Middle frontal gyrus (tissue), 1 donor: Measurements from ENCODE around the gene SH3BP5L.
"Not testable (repeated sequence)": the region's sequence is repeated elsewhere in the genome, so short reads cannot be mapped to it uniquely, and the experiment has no call there.

Experiments
- DNase-seq: peaks from one replicate; pipeline ENCODE4 v3.0.0-alpha.2; 2015; ENCODE audit warnings: low spot score; ENCODE audit errors: extremely low spot score

SH3BP5L gene

DNA sequence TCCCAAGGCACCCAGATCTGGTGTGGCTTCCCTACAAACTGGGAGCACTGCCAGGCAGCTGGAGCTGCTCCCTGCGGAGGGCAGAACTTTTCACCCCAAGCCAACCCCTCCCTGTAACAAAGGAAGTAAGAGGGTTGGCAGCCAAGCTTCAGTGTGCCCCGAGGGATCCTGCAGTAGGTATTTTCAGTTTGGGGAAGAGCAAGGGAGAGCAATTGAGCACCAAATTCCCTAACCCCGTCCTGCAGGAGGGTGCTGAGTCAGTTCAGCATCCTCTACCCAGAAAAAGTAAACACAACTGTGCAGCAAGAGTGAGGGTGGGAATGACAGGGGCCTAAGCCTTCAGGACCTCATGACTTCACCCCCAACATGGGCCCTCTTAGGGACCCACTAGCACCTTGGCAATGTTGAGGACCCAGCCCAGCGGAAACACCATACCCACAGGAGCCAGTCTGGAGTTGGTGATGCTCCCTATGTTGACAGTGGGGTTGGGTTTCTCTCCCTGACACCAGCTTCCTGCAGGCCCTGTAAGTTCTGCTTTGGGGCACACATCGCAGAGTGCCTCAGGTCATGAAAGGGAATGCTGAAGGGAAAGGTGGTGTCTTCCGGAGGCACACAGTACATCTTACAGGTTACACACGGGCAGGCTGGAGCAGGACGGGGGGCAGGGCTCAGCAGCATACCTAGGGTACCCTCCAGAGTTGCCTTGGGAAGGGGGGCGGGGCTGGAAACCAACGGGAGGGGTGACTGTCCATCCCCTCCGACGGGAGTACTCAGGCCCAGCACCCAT lies 14.8 kb downstream of the SH3BP5L start:
- no peak for DNase-seq

- DNase-seq = no peak
These were observed 15.6 kb downstream of the SH3BP5L start for GRCh38 chr1:248810000-248810726.

- DNase-seq = no peak
These were observed 16.8 kb downstream of the SH3BP5L start for GRCh38 chr1:248808876-248809275.

DNA sequence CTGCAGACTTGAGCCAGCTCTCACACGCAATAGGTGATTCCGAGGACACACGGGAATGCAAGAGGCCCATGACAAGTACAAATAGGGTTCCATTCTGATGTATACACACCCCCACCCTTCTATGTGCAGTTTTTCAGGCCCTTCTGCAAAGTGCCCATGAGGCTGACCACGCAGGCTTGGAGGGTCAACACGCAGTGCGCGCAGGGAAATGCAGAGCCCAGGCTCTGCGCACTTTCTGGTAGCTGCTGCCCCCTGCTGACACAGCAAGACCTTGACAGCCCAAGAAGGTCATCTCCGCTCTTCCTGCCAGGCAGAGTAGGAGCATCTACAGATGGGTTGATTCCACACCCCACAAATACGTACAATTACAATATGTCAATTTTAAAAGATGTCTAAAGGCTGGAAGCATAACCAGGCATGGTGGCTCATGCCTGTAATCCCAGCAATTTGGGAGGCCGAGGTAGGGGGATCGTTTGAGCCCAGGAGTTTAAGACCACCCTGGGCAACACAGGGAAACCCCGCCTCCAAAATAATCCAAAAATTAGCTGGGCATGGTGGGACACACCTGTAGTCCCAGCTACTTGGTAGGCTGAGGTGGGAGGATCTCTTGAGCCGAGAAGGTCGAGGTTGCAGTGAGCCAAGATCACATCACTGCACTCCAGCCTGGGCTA lies 18.5 kb downstream of the SH3BP5L start:
- no peak for DNase-seq

DNA sequence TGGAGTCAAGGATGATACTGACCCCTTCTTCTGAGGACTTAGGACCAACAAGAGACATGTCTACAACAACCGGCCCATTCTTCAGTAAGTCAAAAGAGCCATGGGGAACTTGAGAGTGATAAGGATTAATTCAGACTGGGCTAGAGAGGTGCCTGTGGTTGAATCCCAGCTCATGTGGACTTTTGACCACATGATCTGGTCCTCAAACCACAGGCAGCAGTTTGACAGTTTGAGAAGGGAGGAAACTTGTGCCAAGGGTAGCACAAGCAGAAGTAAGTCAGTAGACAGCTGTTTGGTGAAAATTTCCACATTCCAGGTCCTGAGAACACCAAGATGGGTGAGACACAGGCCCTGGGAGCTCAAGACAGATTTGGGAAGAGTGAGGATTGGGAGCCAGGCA lies 19.8 kb downstream of the SH3BP5L start:
- DNase-seq = no peak

GRCh38 chr1:248804771-248805681 lies 20.7 kb downstream of the SH3BP5L start:
- DNase-seq = no peak

DNA sequence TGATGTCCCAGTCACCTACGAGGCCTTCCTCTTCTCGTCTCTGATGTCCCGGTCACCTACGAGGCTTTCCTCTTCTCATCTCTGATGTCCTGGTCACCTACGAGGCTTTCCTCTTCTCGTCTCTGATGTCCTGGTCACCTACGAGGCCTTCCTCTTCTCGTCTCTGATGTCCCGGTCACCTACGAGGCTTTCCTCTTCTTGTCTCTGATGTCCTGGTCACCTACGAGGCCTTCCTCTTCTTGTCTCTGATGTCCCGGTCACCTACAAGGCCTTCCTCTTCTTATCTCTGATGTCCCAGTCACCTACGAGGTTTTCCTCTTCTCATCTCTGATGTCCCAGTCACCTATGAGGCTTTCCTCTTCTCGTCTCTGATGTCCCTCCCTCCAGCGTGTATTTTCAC lies 22.2 kb downstream of the SH3BP5L start:
- not testable (repeated sequence) for DNase-seq

DNA sequence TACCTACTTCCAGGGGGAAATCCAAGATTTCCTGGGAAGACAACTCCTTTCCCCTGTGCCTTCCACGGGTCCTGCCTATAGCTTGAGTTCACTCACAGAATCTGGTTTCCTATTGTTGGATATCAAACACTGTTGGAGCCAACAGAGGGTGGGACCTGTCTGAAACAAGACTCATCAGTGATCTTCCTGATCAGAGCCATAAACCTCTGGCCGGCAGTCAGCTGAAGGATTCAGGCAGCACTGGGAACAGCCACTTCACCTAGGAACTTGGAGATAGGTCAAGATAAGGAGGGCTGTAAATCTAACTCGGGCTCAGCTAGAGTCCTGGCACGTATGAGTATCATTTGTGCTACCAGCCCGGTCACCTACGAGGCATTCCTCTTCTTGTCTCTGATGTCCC lies 23.3 kb downstream of the SH3BP5L start:
- no peak for DNase-seq

- DNase-seq = no peak
These were observed 25.3 kb downstream of the SH3BP5L start for GRCh38 chr1:248800459-248800858.

DNA sequence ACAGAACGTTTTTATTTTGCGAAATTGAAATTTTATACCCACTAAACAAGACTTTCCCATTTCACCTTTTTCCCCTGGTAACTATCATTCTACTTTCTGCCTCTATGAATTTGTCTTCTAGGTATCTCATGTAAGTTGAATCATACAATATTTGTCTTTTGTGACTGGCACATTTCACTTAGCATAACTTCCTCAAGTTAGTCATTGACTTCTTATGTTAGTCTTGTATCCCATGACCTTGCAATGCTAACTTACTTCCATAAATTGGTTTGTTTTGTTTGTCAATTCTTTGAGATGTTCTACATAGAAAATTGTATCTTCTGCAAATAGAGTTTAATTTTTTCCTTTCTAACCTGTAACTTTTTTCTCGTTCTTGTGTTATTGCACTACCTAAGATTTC lies 26.9 kb downstream of the SH3BP5L start:
- DNase-seq = no peak

GRCh38 chr1:248794663-248795062 lies 31.1 kb downstream of the SH3BP5L start:
- DNase-seq = not testable (repeated sequence)

DNA sequence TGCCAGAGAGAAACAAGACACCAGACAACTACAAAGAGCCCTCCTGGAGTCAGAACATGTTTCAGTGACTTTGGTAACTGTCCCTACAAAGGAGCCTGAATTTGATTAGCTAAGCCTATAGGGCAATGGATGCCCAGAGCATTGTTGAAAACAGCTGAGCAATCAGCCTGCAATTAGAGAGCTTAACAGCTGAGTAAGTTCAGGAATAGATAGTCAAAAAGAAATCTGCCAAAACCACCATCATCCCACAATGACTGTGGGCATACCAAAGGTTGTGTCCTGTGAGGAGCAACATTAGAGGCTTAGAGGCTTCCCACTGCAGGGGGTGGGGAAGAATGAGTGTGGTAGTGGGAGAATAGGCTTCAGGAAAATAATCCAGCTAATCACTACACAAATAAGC lies 32.1 kb downstream of the SH3BP5L start:
- no peak for DNase-seq

DNA sequence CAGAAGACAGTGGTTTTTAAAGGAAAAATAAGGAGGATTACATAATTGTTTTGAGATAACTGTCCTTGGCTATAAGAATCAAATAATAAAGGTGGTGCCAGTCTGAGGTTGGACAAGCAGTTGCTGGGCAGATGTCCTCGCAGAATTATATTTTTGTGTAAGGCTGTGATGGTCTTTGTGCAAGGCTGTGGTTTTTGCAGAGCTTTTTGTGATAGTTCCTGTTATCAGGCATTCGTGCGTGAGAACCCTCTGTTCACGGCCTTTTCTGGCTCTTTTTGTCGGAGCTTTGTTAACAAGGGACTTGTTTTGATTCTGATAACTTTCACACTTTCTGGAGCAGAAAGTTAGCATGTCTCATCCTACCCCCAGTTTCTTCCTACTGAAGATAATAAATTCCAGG lies 33.4 kb downstream of the SH3BP5L start:
- no peak for DNase-seq

DNA sequence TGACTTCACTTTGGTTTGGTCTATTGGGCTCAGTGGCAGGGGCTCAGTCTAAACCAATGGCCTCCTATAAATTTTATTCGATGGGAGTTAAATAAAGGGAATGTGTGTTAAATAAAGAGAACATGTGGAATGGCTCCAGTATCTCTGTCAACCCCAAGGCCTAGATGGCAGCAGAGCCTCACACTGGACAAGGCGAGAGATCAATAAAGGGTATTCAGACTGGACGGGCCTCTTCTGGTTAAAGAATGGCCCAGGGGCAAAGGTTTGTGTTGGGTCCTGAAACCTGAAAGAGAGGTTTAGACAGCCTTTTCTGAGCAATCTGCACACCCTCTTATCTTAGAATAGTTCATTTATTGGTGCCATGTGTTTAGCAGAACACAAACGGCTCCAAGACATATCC lies 34.7 kb downstream of the SH3BP5L start:
- no peak for DNase-seq

DNA sequence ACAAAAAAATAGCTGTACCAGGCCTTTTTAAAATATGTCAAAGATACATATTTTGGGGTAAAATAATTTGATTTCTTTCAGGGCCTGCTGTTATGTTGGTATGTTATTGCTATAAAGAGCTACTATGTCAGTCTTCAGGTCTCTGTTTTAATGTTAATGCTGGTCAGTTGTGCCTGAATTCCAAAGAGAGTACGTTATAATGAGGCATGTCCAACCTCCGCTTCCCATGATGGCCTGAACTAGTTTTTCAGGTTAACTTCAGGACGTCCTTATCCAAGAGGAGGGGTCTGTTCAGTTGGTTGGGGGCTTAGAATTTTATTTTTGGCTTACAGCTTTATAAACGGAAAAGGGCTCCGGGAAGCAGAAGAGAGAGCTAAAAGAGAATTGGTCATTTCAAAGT lies 35.3 kb downstream of the SH3BP5L start:
- DNase-seq = no peak

GRCh38 chr1:248789337-248789736 lies 36.4 kb downstream of the SH3BP5L start:
- not testable (repeated sequence) for DNase-seq

- DNase-seq = no peak
These were observed 37.4 kb downstream of the SH3BP5L start for GRCh38 chr1:248788327-248788726.

GRCh38 chr1:248787430-248787829 lies 38.3 kb downstream of the SH3BP5L start:
- no peak for DNase-seq

DNA sequence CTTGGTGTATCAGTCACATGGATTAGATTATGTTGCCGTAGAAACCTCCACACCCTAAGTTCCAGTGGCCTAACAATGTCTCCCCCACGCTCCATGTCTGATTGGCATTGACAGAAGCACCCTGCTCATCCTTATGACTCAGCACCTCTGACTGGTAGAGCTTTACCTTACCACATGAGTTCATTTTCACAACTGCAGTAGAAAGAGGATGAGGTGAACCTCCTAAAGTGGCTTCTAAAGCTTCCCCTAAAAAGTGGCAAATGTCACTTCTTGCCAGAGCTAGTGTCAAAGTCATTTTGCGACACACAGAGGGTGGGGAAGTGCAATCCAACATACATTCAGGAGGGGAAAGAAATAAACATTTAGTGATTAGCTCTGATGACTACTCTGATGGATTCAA lies 39.6 kb downstream of the SH3BP5L start:
- no peak for DNase-seq

DNA sequence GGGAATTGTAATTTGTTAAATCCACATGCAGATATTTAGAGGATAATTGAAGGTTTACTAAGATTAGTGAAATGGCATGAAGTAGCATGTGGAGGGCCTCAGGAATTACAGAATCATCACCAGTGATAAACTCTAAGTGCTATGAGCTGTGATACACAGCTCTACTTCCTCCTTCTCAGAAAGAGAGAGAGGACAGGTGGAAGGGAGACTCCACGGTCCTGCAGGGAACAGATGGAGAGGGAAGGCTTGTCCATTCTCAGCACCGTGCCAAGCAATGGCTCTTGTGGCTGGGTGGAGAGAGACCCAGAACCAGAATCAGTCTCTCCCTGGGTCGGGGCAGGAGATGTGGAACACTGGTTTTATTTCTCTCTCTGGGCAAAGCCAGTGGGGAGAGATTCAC lies 42.3 kb downstream of the SH3BP5L start:
- no peak for DNase-seq

DNA sequence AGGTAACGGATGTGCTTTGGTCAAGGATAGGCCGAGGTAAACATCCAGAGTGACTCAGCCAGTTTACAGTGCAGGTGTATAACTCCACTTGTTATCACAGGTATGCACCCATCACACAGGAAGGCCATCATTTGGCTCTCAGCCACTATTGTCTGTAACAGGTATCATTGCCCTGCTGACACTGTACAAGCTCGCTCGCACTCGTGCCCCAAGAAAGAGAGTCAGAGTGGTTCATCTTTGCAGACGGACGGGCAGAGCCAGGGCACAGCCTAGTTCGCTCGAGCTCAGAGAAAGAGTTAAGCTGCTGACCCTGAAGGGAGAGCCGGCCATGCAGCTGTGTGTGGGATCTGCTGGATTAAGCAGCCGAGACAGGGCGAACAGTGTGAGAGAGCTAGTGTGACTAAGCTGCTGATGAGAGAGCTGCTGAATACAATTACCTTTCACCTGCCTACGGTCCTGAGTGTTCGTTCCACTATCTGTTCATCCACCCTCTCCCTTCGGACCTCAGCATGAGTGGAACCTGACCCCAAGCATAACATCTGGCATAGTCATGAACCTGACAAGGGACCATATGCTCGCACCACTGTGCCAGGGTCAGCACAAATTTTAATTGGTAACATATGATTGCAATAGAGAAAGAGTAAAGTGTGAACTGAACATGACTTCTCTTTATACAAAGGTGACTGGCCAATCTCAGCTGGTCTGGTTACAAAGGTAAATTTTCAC lies 43.1 kb downstream of the SH3BP5L start:
- no peak for DNase-seq
